Gastrocnemius medialis (tissue), 4 donors: ENCODE results near the gene DTNB. TPM values are rescaled to one million over a fixed set of nuclear protein-coding genes. Genes with fewer than 3 reads are reported as not detected.

ENCODE experiments used
- ATAC-seq, 2 donors: fragments of 150-250 bp; one replicate each; pipeline ENCODE4 v1.9.1; 2016
- DNase-seq, 2 donors: peaks; one replicate each; pipeline ENCODE4 v3.0.0-alpha.2; 2019
- H3K27ac ChIP-seq, 4 donors: fragments of 200-600 bp; sonication (generic); 1 replicate in 1 of 4; 2 replicates in 3 of 4; pipeline ENCODE4 v1.5.1; 2016 to 2018; ENCODE audit warnings: mild to moderate bottlenecking in 2 of 4, moderate library complexity in 1 of 4
- H3K27me3 ChIP-seq, 3 donors: fragments of 200-600 bp; sonication (generic) in 2 of 3; 1 replicate in 1 of 3; 2 replicates in 2 of 3; pipeline versions ENCODE4 v1.5.1 to v1.6.0; 2016 to 2019; ENCODE audit warnings: mild to moderate bottlenecking in 1 of 3, moderate library complexity in 1 of 3
- H3K36me3 ChIP-seq, 2 donors: fragments of 200-600 bp; sonication (generic) in 1 of 2; one replicate each; pipeline ENCODE4 v1.5.1; 2017 to 2018
- H3K4me1 ChIP-seq, 2 donors: fragments of 200-600 bp; sonication (generic) in 1 of 2; one replicate each; pipeline ENCODE4 v1.5.1; 2016 to 2017; ENCODE audit warnings: mild to moderate bottlenecking in 2 of 2
- H3K4me3 ChIP-seq, 4 donors: fragments of 200-600 bp; sonication (generic) in 3 of 4; 1 replicate in 1 of 4; 2 replicates in 3 of 4; pipeline ENCODE4 v1.5.1; 2016 to 2019; ENCODE audit warnings: mild to moderate bottlenecking in 2 of 4
- H3K9me3 ChIP-seq, 3 donors: fragments of 200-600 bp; sonication (generic) in 2 of 3; 1 replicate in 1 of 3; 2 replicates in 2 of 3; pipeline ENCODE4 v1.5.1; 2016 to 2019
- CTCF ChIP-seq, 5 experiments: fragments of 450-650 bp in 3 of 5; fragments of 200-600 bp in 2 of 5; sonication (generic) in 2 of 5; IDR thresholded peaks in 4 of 5; conservative IDR thresholded peaks in 1 of 5; 1 replicate in 4 of 5; 2 replicates in 1 of 5; pipeline ENCODE4 v1.5.1; 2016 to 2019; ENCODE audit warnings: antibody characterized with exemption in 5 of 5, mild to moderate bottlenecking in 3 of 5, moderate library complexity in 3 of 5
- POLR2A ChIP-seq, 2 donors: fragments of 450-650 bp; IDR thresholded peaks; one replicate each; pipeline ENCODE4 v1.6.1; 2017; ENCODE audit warnings: antibody characterized with exemption in 2 of 2, mild to moderate bottlenecking in 2 of 2, moderate library complexity in 2 of 2
- in situ Hi-C, 4 donors: fragments of 200-750 bp; cut with MboI; loops; one replicate each; pipeline versions ENCODE4 v1.15.0 to v1.8.0; 2017; ENCODE audit warnings: low sequenced_read_pairs in 4 of 4
- intact Hi-C: fragments of 100-400 bp; cut with DNase I; formaldehyde crosslinking; loops from one replicate; pipeline ENCODE4 v1.15.1; 2023; ENCODE audit warnings: low total_unique reads
- total RNA-seq, 4 donors: library from RNA; depleted of rRNA; stranded (reverse); fragments of >200 nt; gene quantifications; one replicate each; pipeline versions ENCODE4 v1.1.0 to v1.2.3, GENCODE V29; 2016

The DTNB gene
- total RNA-seq, 4 donors from 2014 or later, result 1.0 to 6.6 (median 4.1) TPM

- H3K27me3 ChIP-seq, result no peaks in the 10 kb centered on the region
- TF ChIP-seq POLR2A (IDR thresholded peaks at IDR 0.05), result no peak
- no peak for TF ChIP-seq CTCF (IDR thresholded peaks at IDR 0.05 in 4 of 5, conservative IDR thresholded peaks at IDR 0.05 in 1 of 5)
- in situ Hi-C loops, result no loop called here
- peaks cover 2 to 3% of the 10 kb centered on the region in 2 donors for H3K4me1 ChIP-seq
- ATAC-seq (no peak), DNase-seq (no peak)
- H3K27ac ChIP-seq, result no peak overlapping the region
- intact Hi-C loops, result no loop called here
- H3K36me3 ChIP-seq, result no peaks in the 10 kb centered on the region
- no peak overlapping the region for H3K4me3 ChIP-seq
- no peaks in the 10 kb centered on the region for H3K9me3 ChIP-seq
These were observed 306.1 kb downstream of the DTNB start for GRCh38 chr2:25367296-25367695.

GRCh38 chr2:25366629-25367028, 306.7 kb downstream of the DTNB start:
- ATAC-seq (no peak), DNase-seq (no peak)
- peaks cover 6% of the 10 kb centered on the region in 2 donors for H3K4me1 ChIP-seq
- intact Hi-C loops, result no loop called here
- no peak overlapping the region for H3K4me3 ChIP-seq
- H3K27ac ChIP-seq, result no peak overlapping the region
- no peaks in the 10 kb centered on the region for H3K36me3 ChIP-seq
- H3K27me3 ChIP-seq, result no peaks in the 10 kb centered on the region
- H3K9me3 ChIP-seq, result no peaks in the 10 kb centered on the region
- TF ChIP-seq POLR2A (IDR thresholded peaks at IDR 0.05) (no peak), CTCF (IDR thresholded peaks at IDR 0.05 in 4 of 5, conservative IDR thresholded peaks at IDR 0.05 in 1 of 5) (no peak)
- in situ Hi-C loops, result no loop called here

GRCh38 chr2:25365241-25365640, 308.1 kb downstream of the DTNB start:
- no peak overlapping the region for H3K4me3 ChIP-seq
- H3K4me1 ChIP-seq, result peaks cover 6 to 7% of the 10 kb centered on the region in 2 donors
- TF ChIP-seq CTCF (IDR thresholded peaks at IDR 0.05 in 4 of 5, conservative IDR thresholded peaks at IDR 0.05 in 1 of 5) (no peak), POLR2A (IDR thresholded peaks at IDR 0.05) (no peak)
- no peak for DNase-seq
- H3K27ac ChIP-seq, result no peak overlapping the region
- no peaks in the 10 kb centered on the region for H3K27me3 ChIP-seq
- H3K9me3 ChIP-seq, result no peaks in the 10 kb centered on the region
- in situ Hi-C loops, result no loop called here
- no peaks in the 10 kb centered on the region for H3K36me3 ChIP-seq
- intact Hi-C loops, result no loop called here
- no peak for ATAC-seq

- no peaks in the 10 kb centered on the region for H3K27me3 ChIP-seq
- H3K9me3 ChIP-seq, result no peaks in the 10 kb centered on the region
- in situ Hi-C loops, result no loop called here
- H3K36me3 ChIP-seq, result no peaks in the 10 kb centered on the region
- no peak for TF ChIP-seq CTCF (IDR thresholded peaks at IDR 0.05 in 4 of 5, conservative IDR thresholded peaks at IDR 0.05 in 1 of 5)
- no peak for TF ChIP-seq POLR2A (IDR thresholded peaks at IDR 0.05)
- DNase-seq, result no peak
- H3K4me1 ChIP-seq, result peaks cover 6 to 7% of the 10 kb centered on the region in 2 donors
- no peak for ATAC-seq
- no peak overlapping the region for H3K27ac ChIP-seq
- no peak overlapping the region for H3K4me3 ChIP-seq
- intact Hi-C loops, result no loop called here
These were observed 309.6 kb downstream of the DTNB start for GRCh38 chr2:25363733-25364132.
